Breast epithelium (tissue), 4 donors: ENCODE measurements around the gene SYT2. TPM values are rescaled to one million over a fixed set of nuclear protein-coding genes. Genes with fewer than 3 reads are reported as not detected.
"Not testable (repeated sequence)": the region's sequence is repeated elsewhere in the genome, so short reads cannot be mapped to it uniquely, and the experiment has no call there.

Experiments
- DNase-seq, 2 donors: peaks; one replicate each; pipeline ENCODE4 v3.0.0-alpha.2; 2019; ENCODE audit warnings: low spot score in 2 of 2
- H3K27ac ChIP-seq, 2 donors: fragments of 200-600 bp; sonication (generic) in 1 of 2; one replicate each; pipeline ENCODE4 v1.5.1; 2016 to 2019; ENCODE audit warnings: mild to moderate bottlenecking in 1 of 2
- H3K27me3 ChIP-seq, 2 donors: fragments of 200-600 bp; sonication (generic) in 1 of 2; one replicate each; pipeline versions ENCODE4 v1.5.1 to v1.6.0; 2017 to 2019; ENCODE audit warnings: control low read depth in 1 of 2, mild to moderate bottlenecking in 1 of 2
- H3K36me3 ChIP-seq: fragments of 200-600 bp; one replicate; pipeline ENCODE4 v1.5.1; 2019
- H3K4me1 ChIP-seq, 2 donors: fragments of 200-600 bp; sonication (generic); one replicate each; pipeline ENCODE4 v1.5.1; 2016 to 2019; ENCODE audit warnings: control low read depth in 1 of 2
- H3K4me3 ChIP-seq, 3 donors: fragments of 200-600 bp; sonication (generic); 1 replicate in 2 of 3; 2 replicates in 1 of 3; pipeline ENCODE4 v1.5.1; 2016 to 2019; ENCODE audit warnings: mild to moderate bottlenecking in 3 of 3, moderate library complexity in 2 of 3
- H3K9me3 ChIP-seq, 2 donors: fragments of 200-600 bp; sonication (generic) in 1 of 2; one replicate each; pipeline ENCODE4 v1.5.1; 2016 to 2019; ENCODE audit warnings: control low read depth in 1 of 2
- intact Hi-C: fragments of 100-400 bp; cut with DNase I; formaldehyde crosslinking; loops from one replicate; pipeline ENCODE4 v1.15.1; 2023; ENCODE audit warnings: low total_unique reads
- total RNA-seq, 3 donors: library from RNA; depleted of rRNA; stranded (reverse); fragments of >200 nt; gene quantifications; one replicate each; pipeline ENCODE4 v1.1.0, GENCODE V29; 2016

SYT2 gene
- total RNA-seq, 3 donors from 2014 or later = under 0.01 to 0.15 (median under 0.01) TPM

DNA sequence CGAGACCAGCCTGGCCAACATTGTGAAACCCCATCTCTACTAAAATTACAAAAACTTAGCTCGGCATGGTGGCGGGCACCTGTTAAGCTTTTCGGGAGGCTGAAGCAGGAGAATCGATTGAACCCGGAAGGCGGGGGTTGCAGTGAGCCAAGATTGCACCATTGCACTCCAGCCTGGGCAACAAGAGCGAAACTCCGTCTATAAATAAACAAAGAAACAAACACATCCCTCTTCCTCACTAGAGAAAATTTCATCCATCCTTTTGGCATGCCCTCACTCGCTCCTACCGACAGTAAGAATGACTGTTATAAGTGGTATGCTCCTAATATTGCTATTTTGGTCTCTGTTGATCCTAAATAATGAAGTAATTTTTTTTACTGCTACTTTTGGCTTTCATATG lies 166.7 kb downstream of the SYT2 start:
- intact Hi-C loops = not testable (repeated sequence)

DNA sequence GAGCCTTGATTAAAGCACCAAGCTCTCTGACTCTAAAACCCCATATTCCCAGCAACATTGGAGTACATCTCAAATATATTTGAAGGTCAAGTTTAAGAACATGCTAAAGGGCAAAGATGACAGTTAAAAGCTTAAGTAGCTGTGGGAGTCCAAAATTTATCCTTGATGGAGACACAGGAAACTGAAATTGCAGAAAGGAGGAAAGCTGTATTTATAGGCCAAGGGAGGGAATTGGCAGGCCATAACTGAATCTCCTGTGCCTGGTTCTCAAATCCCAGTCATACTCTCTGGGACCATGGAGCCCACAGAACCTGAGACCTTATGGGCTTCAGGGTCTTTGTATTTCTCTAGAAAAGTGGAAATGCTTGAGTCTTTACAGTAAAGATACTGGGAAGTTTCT lies 167.8 kb downstream of the SYT2 start:
- H3K4me1 ChIP-seq, intact Hi-C loops, H3K36me3 ChIP-seq, H3K9me3 ChIP-seq, DNase-seq, H3K27me3 ChIP-seq: not testable (repeated sequence)
- peak overlapping the region; percentile 35 to 51 (median 50) for H3K4me3 ChIP-seq
- H3K27ac ChIP-seq = peak overlapping the region; percentile 84 to 92

More for the DNA sequence above, 166.7 kb downstream of the SYT2 start:
- H3K36me3 ChIP-seq, H3K4me1 ChIP-seq, H3K27me3 ChIP-seq, DNase-seq, H3K9me3 ChIP-seq: not testable (repeated sequence)
- H3K4me3 ChIP-seq = peak overlapping the region in 2 of 3 donors; percentile 17 to 44
- H3K27ac ChIP-seq = peak overlapping the region; percentile 76 to 92

DNA sequence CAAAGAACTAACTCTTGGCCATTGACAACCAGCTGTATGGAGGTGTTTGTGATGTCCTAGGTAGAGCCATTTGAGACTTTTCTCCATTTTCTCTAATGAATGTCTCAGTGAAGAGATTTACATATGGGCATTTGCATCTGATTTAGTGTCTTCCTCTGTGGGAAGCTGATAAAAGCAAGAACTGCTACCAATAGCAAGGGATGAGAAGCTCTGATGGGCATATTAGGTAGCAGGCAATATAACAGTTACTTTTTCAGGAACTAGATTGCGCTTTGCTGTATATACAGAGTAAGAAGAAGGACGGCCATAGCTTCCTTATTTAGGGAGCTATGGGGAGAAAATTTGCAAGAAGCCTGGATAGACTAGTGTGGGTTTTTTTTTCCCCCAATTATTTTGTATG lies 169.4 kb downstream of the SYT2 start:
- intact Hi-C loops, H3K4me1 ChIP-seq, H3K9me3 ChIP-seq, DNase-seq, H3K36me3 ChIP-seq, H3K27me3 ChIP-seq: not testable (repeated sequence)
- H3K4me3 ChIP-seq = peak overlapping the region; percentile 35 to 51 (median 50)
- peak overlapping the region; percentile 84 to 92 for H3K27ac ChIP-seq

Other genes with a start within 250 kb of the SYT2 start
- 100 to 1,000 TPM in 1 of 3 donors, 10 to 100 TPM in 2; 37.6 to 122 (median 87.5) TPM for gene KDM5B, start 98.0 kb upstream of the SYT2 start, total RNA-seq
- 1 to 10 TPM in 1 of 3 donors, not detected in 2; 1.8 TPM for gene PCAT6, start 100.5 kb upstream of the SYT2 start, total RNA-seq
- 1 to 10 TPM; 4.8 to 6.9 (median 5.6) TPM for gene RABIF, start 178.7 kb upstream of the SYT2 start, total RNA-seq
- gene KLHL12, start 216.8 kb upstream of the SYT2 start, total RNA-seq = 10 to 100 TPM; 21.3 to 26.4 (median 25.5) TPM
- 100 to 1,000 TPM in 1 of 3 donors, 10 to 100 TPM in 2; 87.2 to 143 (median 87.5) TPM for gene ADIPOR1, start 247.9 kb upstream of the SYT2 start, total RNA-seq